H9 (cell line): ENCODE results near the gene CTIF. TPM values are rescaled to one million over a fixed set of nuclear protein-coding genes. Genes with fewer than 3 reads are reported as not detected.
A peak's percentile ranks its signal among the peaks of the same experiment; 100 is the strongest.

Experiments used
- DNase-seq: peaks from one replicate; pipeline ENCODE4 v3.0.0-alpha.2; 2017
- H2AFZ ChIP-seq: one replicate; pipeline ENCODE4 v1.6.1; 2013; ENCODE audit warnings: mild to moderate bottlenecking, low read length, control low read depth, moderate library complexity
- H2AK5ac ChIP-seq: 2 replicates; pipeline ENCODE4 v1.6.1; 2013; ENCODE audit warnings: low read length, control low read depth, mixed read lengths; ENCODE audit not compliant: insufficient read length
- H2BK120ac ChIP-seq: one replicate; pipeline ENCODE4 v1.6.1; 2013; ENCODE audit warnings: low read depth, mild to moderate bottlenecking, low read length, control low read depth, inconsistent platforms; ENCODE audit not compliant: poor library complexity, severe bottlenecking
- H2BK12ac ChIP-seq: 2 replicates; pipeline ENCODE4 v1.6.1; 2013; ENCODE audit warnings: low read length, control low read depth, mixed read lengths, low read depth; ENCODE audit not compliant: insufficient read length
- H2BK15ac ChIP-seq: 2 replicates; pipeline ENCODE4 v1.6.1; 2013; ENCODE audit warnings: low read depth, low read length, control low read depth
- H2BK20ac ChIP-seq: one replicate; pipeline ENCODE4 v1.6.1; 2013; ENCODE audit warnings: low read depth, mild to moderate bottlenecking, low read length, control low read depth, inconsistent platforms; ENCODE audit not compliant: poor library complexity, severe bottlenecking
- H2BK5ac ChIP-seq: 2 replicates; pipeline ENCODE4 v1.6.1; 2013; ENCODE audit warnings: low read length, control low read depth, mixed read lengths; ENCODE audit not compliant: insufficient read length
- H3K14ac ChIP-seq: 2 replicates; pipeline ENCODE4 v1.6.1; 2013; ENCODE audit warnings: low read length, control low read depth; ENCODE audit not compliant: insufficient read depth
- H3K18ac ChIP-seq: 2 replicates; pipeline ENCODE4 v1.6.1; 2013; ENCODE audit warnings: low read depth, mild to moderate bottlenecking, mixed read lengths, low read length, control low read depth; ENCODE audit not compliant: insufficient read length
- H3K23ac ChIP-seq: 2 replicates; pipeline ENCODE4 v1.6.1; 2013; ENCODE audit warnings: low read length, control low read depth, mixed read lengths, low read depth; ENCODE audit not compliant: insufficient read length
- H3K23me2 ChIP-seq: 2 replicates; pipeline ENCODE4 v1.6.1; 2013; ENCODE audit warnings: low read depth, mild to moderate bottlenecking, mixed read lengths, low read length, control low read depth; ENCODE audit not compliant: insufficient read length, poor library complexity, severe bottlenecking
- H3K27ac ChIP-seq: 2 replicates; pipeline ENCODE4 v1.5.1; 2013; ENCODE audit warnings: low read length, control low read depth, mixed read lengths, low read depth; ENCODE audit not compliant: insufficient read length
- H3K27me3 ChIP-seq: 2 replicates; pipeline ENCODE4 v1.6.1; 2013; ENCODE audit warnings: low read length, control low read depth, inconsistent platforms; ENCODE audit not compliant: insufficient read depth
- H3K4ac ChIP-seq: 2 replicates; pipeline ENCODE4 v1.6.1; 2013; ENCODE audit warnings: low read depth, mild to moderate bottlenecking, control low read depth, inconsistent platforms, low read length, moderate library complexity
- H3K4me1 ChIP-seq: 2 replicates; pipeline ENCODE4 v1.6.1; 2013; ENCODE audit warnings: low read length, control low read depth, inconsistent platforms; ENCODE audit not compliant: insufficient read depth
- H3K4me2 ChIP-seq: 2 replicates; pipeline ENCODE4 v1.6.1; 2013; ENCODE audit warnings: low read length, control low read depth, mixed read lengths; ENCODE audit not compliant: insufficient read length, insufficient read depth
- H3K56ac ChIP-seq: 2 replicates; pipeline ENCODE4 v1.6.1; 2013; ENCODE audit warnings: low read depth, mild to moderate bottlenecking, mixed read lengths, low read length, control low read depth; ENCODE audit not compliant: insufficient read length
- H3K79me1 ChIP-seq: 2 replicates; pipeline ENCODE4 v1.6.1; 2013; ENCODE audit warnings: low read depth, mild to moderate bottlenecking, moderate library complexity, low read length, control low read depth, inconsistent platforms; ENCODE audit not compliant: insufficient read depth, poor library complexity, severe bottlenecking
- H3K79me2 ChIP-seq: 2 replicates; pipeline ENCODE4 v1.6.1; 2013; ENCODE audit warnings: low read length, control low read depth, inconsistent platforms; ENCODE audit not compliant: insufficient read depth
- H3K9ac ChIP-seq: 2 replicates; pipeline ENCODE4 v1.6.1; 2013; ENCODE audit warnings: low read length, control low read depth, mixed read lengths; ENCODE audit not compliant: insufficient read length; ENCODE audit errors: extremely low read depth
- H3K9me3 ChIP-seq: one replicate; pipeline ENCODE4 v1.6.1; 2013; ENCODE audit warnings: low read depth, low read length, inconsistent platforms; ENCODE audit not compliant: control insufficient read depth
- H3T11ph ChIP-seq: one replicate; pipeline ENCODE4 v1.6.1; 2013; ENCODE audit warnings: mild to moderate bottlenecking, low read length, control low read depth, inconsistent platforms
- H4K20me1 ChIP-seq: one replicate; pipeline ENCODE4 v1.6.1; 2013; ENCODE audit not compliant: control insufficient read depth, insufficient read length, insufficient read depth
- H4K5ac ChIP-seq: 2 replicates; pipeline ENCODE4 v1.6.1; 2013; ENCODE audit warnings: low read depth, mild to moderate bottlenecking, mixed read lengths, low read length, control low read depth; ENCODE audit not compliant: insufficient read length
- H4K8ac ChIP-seq: replicated peaks from 2 replicates; pipeline ENCODE4 v1.6.1; 2013; ENCODE audit warnings: low read length, control low read depth, mixed read lengths, low read depth; ENCODE audit not compliant: insufficient read length
- H4K91ac ChIP-seq: 2 replicates; pipeline ENCODE4 v1.6.1; 2013; ENCODE audit warnings: low read depth, mild to moderate bottlenecking, moderate library complexity, mixed read lengths, low read length, control low read depth; ENCODE audit not compliant: insufficient read length
- H3K27ac Mint-ChIP-seq, 3 experiments: 2 replicates in 2 of 3; 3 replicates in 1 of 3; pipeline ENCODE4 v1.8.0; 2020 to 2021; ENCODE audit warnings: mixed read lengths in 3 of 3, mild to moderate bottlenecking in 1 of 3, moderate library complexity in 1 of 3
- H3K27me3 Mint-ChIP-seq: 2 replicates; pipeline ENCODE4 v1.8.0; 2021; ENCODE audit warnings: low read depth, mild to moderate bottlenecking, moderate library complexity, mixed read lengths
- H3K36me3 Mint-ChIP-seq, 3 experiments: 2 replicates in 2 of 3; 3 replicates in 1 of 3; pipeline ENCODE4 v1.8.0; 2020 to 2021; ENCODE audit warnings: low read depth in 3 of 3, mixed read lengths in 3 of 3; ENCODE audit not compliant: insufficient read depth in 1 of 3
- H3K4me1 Mint-ChIP-seq, 2 experiments: 2 replicates each; pipeline ENCODE4 v1.8.0; 2020; ENCODE audit warnings: mixed read lengths in 2 of 2
- H3K4me3 Mint-ChIP-seq, 2 experiments: 2 replicates in 1 of 2; 3 replicates in 1 of 2; pipeline ENCODE4 v1.8.0; 2020 to 2021; ENCODE audit warnings: mild to moderate bottlenecking in 2 of 2, mixed read lengths in 2 of 2, moderate library complexity in 1 of 2
- H3K9me3 Mint-ChIP-seq, 2 experiments: 2 replicates in 1 of 2; 3 replicates in 1 of 2; pipeline ENCODE4 v1.8.0; 2020; ENCODE audit warnings: mild to moderate bottlenecking in 2 of 2, mixed read lengths in 2 of 2, moderate library complexity in 1 of 2
- WGBS: extraction: QIAGEN DNeasy Blood & Tissue Kit; methylation state at CpG from one replicate; pipeline ENCODE4 v1.1.7; 2013; ENCODE audit warnings: missing lambda C conversion rate, low lambda C conversion rate, mixed read lengths; ENCODE audit not compliant: insufficient read length; ENCODE audit errors: extremely low coverage; 5-methylcytosine and 5-hydroxymethylcytosine counted together
- total RNA-seq: library from RNA; stranded (reverse); gene quantifications from 2 replicates; pipeline ENCODE4 v1.2.1, GENCODE V29; 2021
- TF ChIP-seq, protein P1 (sequence below): fragments of 200-600 bp; sonication (generic); conservative IDR thresholded peaks from 3 replicates; pipeline ENCODE4 v1.8.0; 2021; ENCODE audit warnings: antibody characterized with exemption, mild to moderate bottlenecking

CTIF gene
- total RNA-seq, 1 experiment from 2014 or later = 15.8 TPM

DNA sequence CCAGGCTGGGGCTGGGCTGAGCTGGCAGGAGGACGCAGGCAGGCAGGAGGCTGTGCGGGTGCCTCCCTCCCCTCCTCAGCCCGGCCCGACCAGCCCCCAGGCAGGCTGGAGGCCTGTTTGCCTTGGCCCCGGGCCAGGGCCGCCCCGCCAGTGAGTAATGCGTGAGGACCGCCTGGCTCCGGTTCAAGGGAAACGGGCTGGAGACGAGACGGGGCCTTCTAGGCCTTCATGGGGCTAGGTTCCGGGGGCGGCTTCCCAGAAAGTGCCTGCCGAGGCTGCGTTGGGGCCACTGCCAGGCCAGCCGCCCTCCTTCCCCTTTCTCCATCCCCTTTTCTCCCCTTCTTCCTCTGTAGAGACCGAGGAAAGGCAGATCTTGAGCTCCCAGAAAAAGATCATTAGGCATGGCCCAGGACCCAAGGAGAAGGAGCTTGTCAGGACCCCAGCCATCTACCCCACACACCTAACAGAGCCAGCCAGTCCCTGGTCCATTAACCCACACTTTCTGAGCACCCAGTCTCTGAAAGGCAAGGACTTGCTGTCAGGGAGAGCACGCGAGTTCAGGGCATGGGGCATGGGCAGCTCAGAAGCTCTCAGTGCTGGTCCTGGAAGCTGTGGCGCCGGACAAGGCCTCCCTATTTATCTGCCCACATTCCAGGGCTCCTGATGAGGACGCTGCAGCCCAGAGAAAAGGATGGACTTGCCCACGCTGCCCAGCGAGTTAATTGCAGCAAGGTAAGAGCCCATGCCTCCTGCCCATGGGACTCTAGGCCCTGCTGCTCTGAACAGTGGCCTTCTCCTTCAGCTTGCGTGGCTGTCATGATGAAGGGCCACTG lies 363.4 kb downstream of the CTIF start:
- Histone ChIP-seq H2BK20ac (no peak overlapping the region), H3K14ac (no peak overlapping the region), H3K56ac (no peak overlapping the region), H2AFZ (no peak overlapping the region), H3K4me2 (no peak overlapping the region), H3K9ac (no peak overlapping the region), H3K23me2 (no peaks in the 10 kb centered on the region), H3K9me3 (no peaks in the 10 kb centered on the region), H3K27me3 (no peaks in the 10 kb centered on the region), H3T11ph (no peak overlapping the region), H2AK5ac (no peak overlapping the region), H3K79me1 (no peaks in the 10 kb centered on the region), H4K8ac (no peak overlapping the region), H3K23ac (no peak overlapping the region), H4K20me1 (no peaks in the 10 kb centered on the region), H3K4me1 (no peaks in the 10 kb centered on the region), H2BK5ac (no peak overlapping the region), H3K4ac (no peak overlapping the region), H3K27ac (no peak overlapping the region), H2BK120ac (no peak overlapping the region), H3K18ac (no peak overlapping the region), H4K5ac (no peak overlapping the region), H4K91ac (no peak overlapping the region), H2BK12ac (no peak overlapping the region), H3K79me2 (no peaks in the 10 kb centered on the region), H2BK15ac (no peak overlapping the region)
- H3K27ac Mint-ChIP-seq = no peak overlapping the region
- no CpG with 5 or more reads among the region's 27 CpGs for WGBS
- no peak overlapping the region for H3K4me3 Mint-ChIP-seq
- DNase-seq = peak; percentile 20
- TF ChIP-seq, protein P1, sequence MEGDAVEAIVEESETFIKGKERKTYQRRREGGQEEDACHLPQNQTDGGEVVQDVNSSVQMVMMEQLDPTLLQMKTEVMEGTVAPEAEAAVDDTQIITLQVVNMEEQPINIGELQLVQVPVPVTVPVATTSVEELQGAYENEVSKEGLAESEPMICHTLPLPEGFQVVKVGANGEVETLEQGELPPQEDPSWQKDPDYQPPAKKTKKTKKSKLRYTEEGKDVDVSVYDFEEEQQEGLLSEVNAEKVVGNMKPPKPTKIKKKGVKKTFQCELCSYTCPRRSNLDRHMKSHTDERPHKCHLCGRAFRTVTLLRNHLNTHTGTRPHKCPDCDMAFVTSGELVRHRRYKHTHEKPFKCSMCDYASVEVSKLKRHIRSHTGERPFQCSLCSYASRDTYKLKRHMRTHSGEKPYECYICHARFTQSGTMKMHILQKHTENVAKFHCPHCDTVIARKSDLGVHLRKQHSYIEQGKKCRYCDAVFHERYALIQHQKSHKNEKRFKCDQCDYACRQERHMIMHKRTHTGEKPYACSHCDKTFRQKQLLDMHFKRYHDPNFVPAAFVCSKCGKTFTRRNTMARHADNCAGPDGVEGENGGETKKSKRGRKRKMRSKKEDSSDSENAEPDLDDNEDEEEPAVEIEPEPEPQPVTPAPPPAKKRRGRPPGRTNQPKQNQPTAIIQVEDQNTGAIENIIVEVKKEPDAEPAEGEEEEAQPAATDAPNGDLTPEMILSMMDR = no peak
- peaks cover 4 to 13% (median 5%) of the 10 kb centered on the region in 3 experiments; a peak in 4 of 7 replicates for H3K36me3 Mint-ChIP-seq
- H3K27me3 Mint-ChIP-seq = peaks cover 9% of the 10 kb centered on the region
- H3K4me1 Mint-ChIP-seq = peaks cover 1% of the 10 kb centered on the region in 2 experiments
- H3K9me3 Mint-ChIP-seq = peaks cover 14 to 20% of the 10 kb centered on the region in 2 experiments
